Fibroblast of skin of right quadriceps (primary cell): ENCODE measurements around the gene KATNAL1.

ENCODE experiments used
- DNase-seq: peaks from one replicate; pipeline ENCODE4 v3.0.0-alpha.2; 2013

KATNAL1 gene

DNA sequence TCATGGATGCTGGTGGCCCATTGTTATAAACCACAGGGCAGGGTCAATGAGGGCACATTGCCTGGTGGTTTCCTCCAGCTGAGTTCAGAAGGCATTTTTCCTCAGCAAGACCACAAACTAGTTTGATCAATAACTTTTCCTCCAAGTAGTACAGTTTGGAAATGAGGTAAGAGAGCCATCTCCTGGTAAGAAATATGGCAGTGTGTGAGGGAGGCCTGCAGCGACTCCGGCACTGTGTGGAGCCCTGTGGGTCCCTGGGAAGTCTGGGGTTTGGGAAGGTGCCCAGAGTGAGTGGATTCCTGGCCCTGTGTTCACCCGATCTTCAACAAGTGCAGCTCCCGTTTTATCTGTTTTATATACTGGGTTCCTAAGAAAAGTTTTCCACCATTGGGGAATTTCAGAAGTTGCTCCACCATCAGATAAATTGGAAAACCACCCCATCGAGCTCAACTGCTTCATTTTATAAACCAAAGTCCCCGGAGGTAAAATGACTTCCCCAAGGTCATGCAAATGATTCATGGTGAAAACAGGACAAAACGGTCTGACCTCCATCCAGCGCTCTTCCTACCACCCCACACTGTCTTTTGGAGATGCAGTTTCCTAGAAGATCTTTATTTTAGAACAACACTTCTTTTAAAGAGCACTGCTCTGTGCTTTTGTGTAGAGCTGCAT lies 148.4 kb downstream of the KATNAL1 start:
- DNase-seq: peak; percentile 78

DNA sequence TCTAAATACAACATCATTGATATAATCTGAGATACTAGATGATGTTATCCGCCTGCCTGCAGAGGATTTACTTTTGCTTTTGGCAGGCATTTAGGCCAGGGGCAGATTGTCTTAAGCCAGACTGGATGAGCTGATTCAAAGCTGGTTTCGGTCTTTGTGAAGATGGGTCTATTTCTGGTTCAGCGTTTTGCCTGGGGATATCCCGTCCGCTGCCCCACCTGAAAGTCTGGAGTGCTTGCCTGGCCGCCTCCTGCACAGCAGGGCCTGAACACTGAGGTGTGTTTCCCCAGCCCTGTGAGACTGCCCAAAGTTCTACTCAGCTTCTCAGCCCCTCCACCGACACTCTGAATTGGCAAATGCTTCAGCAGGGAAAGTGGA lies 149.7 kb downstream of the KATNAL1 start:
- no peak for DNase-seq

DNA sequence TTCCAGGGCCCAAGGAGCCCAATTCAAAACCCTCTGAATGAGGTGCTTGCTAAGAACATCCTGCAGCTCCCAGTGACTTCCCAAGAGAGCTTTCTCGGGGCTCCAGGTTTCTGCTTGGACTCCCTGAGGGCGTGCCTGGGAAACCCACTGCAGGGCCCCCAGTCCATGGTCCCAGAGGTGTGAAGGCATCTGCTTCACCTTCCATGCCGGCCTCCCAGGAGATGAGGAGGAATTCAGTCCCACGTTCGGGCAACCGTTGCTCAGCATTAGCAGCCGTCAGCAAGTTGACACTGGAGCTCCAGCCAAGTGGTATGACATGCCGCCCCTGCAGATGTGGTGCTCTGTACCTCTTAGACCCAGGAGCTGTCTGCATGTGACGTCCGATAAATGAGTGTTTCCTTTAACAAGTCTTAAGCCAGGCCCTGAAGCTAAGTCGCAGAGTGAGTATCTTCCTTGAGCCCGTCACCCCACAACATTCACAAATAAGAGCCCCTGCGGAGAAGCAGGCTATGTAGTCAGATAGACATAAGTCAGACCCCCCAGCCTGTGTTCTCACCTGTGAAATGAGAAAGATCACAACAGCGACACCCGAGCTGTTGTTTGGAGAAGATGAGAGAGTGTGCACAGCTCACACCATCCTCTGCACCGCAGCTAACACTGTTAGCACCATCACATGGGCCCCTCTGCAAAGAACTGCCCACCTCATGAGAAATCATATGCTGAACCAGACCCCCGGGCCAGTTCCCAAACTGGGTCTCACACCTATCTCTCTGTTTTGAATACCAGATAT lies 150.3 kb downstream of the KATNAL1 start:
- no peak for DNase-seq

DNA sequence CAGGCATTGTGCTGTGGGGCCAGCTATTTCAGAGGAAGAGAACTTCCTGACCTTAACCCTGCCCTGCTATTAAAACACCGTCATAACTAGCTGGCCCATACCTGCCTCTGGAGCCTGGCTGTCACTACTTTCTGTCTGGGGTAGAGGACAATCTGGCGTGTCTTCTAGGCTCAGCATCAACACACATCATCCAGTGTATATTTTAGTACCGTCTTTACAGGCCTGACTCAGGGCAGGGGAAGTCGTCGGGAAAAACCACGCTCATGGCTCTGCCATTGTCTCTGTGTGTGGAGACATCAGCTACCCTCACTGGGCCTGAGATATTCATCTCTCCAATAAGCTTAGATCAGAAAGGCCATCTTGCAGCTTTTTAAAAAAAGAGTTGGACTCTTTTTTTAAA lies 151.1 kb downstream of the KATNAL1 start:
- no peak for DNase-seq

DNA sequence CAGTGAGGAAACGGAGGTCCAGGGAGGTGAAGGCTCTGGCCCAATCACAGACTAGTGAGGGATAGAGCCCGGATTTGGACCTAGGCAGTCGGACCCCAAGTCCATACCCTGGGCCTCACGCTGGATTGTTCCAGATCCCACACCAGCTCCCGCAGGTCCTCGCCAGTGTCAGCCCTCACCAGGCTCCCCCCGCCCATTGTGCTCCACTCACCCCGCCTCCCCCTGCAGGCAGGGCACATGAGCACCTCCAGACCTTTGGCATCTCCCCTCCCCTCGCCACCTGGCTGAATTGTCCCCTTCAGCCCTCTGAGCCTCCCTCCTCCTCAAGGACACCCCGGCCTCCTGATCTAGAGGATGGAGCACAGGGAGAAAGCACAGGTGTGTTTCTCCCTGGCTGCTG lies 152.4 kb downstream of the KATNAL1 start:
- DNase-seq: no peak

DNA sequence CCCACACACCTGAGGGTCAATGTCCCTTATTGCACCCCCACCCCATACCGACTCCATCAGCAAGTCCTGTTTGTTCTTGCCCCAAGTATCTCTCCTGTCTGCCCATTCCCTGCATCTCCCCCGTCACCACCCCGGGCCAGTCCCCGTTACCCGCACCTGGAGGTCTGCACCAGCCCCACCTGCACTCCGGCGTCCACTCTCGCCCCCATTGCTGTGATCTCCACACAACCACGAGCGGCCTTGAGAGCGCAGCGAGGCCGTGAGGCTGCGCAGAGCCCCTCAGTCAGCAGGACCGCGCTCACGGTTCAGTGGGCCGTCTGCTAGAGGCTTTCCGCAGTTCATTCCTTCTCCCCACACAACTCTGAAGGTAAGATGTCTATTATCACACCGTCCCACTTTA lies 152.8 kb downstream of the KATNAL1 start:
- no peak for DNase-seq

DNA sequence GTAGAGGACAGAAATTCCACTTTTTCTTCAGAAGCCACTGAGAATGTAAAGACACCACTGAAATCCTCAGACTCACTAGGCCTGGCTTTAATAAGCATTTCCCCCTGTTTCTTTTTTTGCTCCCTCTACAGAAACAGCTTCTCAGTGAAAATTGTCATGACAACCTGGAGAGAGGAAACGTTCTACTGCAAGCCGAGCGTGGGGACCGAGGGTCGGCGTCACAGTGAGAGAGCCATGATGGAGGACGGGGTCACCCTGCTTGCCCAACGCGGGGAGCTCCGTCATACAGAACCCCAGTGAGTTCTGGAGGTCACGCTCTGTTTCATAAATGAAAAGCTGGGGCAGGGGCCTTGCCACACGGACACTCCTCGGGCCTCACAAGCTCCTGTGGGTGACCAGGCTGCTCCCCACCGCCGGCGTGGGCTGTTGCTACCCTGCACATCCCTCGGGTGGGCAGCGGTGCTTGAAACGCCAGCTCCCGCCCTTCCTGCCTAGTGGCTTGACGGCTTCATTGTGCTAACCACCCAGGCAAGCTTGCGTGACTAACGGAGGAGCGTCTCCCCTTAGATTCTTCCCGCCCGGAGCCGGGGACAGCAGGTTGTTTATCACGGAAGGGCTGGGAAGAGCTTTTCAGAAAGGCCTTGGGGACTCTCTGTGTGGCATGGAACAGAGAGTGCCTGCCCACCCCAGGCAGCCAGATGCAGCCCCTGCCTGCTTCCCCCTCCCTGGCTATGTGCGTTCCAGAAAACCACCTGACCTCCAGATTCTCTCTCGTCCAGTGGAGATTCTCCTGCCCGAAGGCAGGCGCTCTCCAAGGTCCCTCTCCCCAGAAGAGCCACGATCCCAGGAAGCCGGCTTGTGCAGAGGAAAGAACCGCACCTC lies 153.6 kb downstream of the KATNAL1 start:
- no peak for DNase-seq
